GM18519 (cell line): Measurements from ENCODE around the gene PHTF2.

Experiments used
- ATAC-seq: cut with Tn5 transposase; IDR thresholded peaks from one replicate; pipeline ENCODE4 v1.9.1; 2021; ENCODE audit warnings: mild to moderate bottlenecking, moderate library complexity; ENCODE audit not compliant: unreplicated experiment, low FRiP score

PHTF2 gene

DNA sequence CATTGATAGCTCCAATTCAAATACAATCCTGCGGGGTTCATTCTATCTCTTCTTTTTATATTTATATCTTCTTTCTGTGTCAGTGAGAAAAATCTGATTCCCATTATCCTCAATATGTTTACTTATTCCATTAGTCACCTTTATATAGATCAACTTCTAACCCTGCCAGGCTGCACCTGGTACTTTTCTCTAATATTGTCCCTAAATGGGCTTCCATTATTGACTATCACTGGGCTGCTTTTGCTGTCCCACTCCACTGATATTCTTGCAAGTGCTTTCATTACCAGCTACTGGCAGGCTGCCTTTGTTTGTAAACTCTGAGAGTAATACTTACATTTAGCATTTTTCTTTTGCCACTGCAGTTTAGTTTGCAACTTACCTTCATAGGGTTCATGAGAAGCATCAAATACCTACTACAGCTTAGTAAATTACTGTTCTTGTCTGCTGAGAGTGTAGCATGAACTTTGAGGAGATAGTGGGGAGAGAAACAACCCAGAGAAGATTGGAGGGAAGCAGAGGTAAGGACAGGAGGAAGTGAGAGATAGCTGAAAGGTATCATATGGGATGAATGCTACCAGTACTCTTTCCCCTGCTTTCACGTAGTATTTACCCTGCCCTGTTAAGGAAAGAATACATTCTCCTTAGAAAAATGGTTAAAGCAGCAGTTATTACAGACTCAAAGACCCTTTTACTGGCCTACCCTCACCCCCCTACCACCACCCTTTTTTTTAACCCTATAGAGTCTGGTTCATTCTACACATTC lies 119.1 kb downstream of the PHTF2 start:
- ATAC-seq = no peak

DNA sequence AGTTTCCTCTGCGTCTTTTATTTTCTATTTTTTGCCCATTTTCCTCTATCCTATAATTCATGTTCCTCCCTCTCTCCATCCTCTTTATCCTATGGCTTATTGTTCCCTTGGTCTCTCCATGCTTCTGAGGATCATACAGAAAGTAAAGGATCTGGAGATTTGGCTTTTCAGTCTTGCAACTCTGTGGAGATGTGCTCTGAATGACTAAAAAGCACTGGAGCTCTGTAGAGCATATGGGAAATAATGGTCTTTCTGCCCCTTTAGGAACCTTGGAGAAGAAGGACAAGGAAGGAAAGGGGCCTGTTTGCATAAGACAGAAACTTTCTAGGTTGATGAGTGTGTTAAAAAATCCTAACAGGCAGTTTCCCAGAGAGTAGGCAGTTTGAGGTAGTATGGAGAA lies 120.1 kb downstream of the PHTF2 start:
- no peak for ATAC-seq

DNA sequence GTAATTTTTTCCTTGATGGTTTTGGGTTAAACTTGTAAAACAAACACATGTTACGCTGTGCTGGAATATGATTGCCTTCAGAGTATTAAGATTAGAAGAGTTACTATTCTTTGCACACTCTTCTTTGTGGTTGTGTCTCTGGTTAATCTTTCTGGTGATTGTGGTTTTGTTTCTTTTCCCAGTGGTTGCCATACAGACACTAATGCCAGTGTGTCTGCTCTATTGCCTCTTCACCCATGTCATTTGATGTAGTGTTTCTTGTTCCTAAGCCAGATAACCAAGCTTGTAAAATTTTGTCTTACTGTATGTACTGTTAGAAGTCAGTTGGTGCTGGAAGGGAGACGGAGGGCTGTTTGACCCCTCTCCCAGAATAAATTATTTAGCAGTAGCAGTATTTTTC lies 124.8 kb downstream of the PHTF2 start:
- no peak for ATAC-seq

DNA sequence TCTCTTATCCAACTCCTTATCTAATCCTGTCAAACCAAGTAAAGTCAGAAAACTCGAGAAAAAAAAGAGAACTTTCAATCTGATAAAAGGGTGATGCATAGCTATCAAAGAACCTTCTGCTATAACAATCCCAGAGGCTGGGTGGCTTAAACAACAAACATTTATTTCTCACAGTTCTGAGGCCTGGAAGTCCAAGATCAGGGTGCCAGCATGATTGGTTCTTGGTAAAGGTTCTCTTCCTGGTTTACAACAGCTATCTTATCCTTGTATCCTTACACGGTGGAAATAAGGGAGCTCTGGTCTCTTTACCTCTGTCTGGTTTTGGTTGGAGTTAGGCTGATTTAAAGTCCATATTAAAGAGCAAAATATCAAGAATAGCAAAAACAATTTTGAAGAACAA lies 131.9 kb downstream of the PHTF2 start:
- no peak for ATAC-seq

DNA sequence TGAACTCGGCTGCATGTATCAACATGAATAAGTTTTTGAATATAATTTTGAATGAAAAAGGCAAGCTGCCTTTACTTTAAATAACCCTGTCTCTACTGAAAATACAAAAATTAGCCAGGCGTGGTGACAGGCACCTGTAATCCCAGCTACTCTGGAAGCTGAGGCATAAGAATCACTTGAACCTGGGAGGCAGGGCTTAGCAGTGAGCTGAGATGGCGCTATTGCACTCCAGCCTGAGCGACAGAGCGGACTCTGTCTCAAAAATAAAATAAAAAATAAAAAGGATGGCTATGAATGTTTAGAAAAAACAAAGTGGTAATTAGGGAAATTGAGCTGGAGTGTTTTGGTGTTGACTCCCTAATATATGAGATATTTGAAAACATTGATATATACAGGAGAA lies 133.3 kb downstream of the PHTF2 start:
- no peak for ATAC-seq

DNA sequence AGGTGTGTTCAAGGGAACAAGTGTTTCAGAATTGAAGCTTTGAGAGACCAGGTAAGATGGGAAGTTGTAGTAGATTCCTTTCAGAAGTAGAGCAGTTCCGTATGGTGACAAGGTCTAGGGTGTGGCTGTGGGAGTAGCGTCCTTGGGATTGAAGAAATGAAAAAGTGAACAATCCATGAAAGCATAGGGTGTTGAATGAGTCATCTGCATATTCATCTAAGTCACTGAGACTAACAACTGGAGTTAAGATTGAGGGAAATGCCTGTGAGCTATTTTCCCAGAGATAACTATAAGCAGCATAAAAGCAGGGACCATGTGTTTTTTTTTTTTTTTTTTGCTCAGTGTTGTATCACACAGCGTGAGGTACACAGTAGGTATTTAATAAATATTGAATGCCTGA lies 134.8 kb downstream of the PHTF2 start:
- ATAC-seq = no peak

DNA sequence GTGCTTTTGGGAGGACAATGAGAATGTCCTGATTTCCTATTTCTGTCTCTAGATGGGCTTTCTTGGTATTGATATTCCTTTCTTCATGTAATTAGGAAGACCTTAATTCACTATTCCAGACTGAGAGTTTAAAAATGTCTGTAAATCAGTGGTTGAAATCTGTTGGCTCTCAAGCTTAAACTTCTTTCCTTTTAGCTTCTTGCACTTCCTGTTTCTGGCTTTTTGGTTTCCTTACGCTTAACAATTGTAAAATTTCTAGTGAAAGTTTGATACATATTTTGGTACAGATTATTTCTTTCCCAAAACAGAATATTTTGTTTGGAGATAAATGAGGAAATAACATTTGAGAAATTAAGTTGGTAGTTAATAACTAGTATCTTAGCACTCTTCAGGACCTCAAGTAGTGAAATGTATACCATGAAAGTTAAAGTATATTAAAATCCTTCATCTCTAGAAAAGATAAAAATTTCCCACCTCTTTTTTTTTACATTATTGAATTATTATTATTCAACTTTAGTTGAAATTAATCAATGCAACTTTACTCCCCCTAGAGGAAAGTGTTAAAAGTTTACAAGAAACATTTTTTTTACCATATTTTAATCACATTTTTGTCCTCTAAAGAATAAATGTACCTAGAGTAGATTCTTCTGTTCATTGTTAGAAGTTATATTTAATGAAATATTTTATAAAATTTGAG lies 137.2 kb downstream of the PHTF2 start:
- no peak for ATAC-seq

DNA sequence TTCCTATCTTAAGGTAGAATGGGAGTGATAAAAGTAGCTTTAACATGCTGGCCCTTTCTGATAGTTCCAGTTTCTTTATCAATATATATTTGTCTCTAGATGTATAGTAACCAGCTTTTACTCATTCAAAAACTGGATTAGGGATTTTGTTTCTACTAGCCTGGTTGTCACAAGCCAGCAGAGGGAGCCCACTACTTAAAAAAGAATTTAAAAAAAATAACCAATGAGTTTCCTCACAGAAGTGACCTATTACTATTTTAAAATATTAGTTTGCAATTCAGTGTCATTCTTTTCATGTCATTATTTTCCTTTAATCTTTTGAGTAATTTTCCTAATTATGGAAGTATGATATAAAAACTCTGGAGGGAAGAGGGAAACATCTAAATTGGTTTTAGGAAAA lies 142.1 kb downstream of the PHTF2 start:
- ATAC-seq = no peak

DNA sequence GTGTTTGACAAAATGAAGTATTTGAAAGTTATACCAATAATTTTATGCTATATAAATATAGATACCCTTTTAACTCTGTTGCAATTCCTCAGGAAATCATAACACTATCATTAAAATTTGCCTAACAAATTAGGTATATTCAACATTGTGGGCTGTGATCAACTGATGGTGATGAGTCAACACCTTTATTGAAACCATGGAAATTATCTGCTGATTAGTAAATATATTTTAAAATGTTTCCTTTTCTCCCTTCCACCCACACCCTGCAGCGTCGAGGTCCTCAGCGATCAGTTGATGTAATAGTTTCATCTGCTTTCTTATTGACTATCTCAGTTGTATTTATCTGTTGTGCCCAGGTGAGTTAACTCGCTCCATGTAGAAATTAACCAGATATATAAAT lies 143.9 kb downstream of the PHTF2 start:
- ATAC-seq = no peak

DNA sequence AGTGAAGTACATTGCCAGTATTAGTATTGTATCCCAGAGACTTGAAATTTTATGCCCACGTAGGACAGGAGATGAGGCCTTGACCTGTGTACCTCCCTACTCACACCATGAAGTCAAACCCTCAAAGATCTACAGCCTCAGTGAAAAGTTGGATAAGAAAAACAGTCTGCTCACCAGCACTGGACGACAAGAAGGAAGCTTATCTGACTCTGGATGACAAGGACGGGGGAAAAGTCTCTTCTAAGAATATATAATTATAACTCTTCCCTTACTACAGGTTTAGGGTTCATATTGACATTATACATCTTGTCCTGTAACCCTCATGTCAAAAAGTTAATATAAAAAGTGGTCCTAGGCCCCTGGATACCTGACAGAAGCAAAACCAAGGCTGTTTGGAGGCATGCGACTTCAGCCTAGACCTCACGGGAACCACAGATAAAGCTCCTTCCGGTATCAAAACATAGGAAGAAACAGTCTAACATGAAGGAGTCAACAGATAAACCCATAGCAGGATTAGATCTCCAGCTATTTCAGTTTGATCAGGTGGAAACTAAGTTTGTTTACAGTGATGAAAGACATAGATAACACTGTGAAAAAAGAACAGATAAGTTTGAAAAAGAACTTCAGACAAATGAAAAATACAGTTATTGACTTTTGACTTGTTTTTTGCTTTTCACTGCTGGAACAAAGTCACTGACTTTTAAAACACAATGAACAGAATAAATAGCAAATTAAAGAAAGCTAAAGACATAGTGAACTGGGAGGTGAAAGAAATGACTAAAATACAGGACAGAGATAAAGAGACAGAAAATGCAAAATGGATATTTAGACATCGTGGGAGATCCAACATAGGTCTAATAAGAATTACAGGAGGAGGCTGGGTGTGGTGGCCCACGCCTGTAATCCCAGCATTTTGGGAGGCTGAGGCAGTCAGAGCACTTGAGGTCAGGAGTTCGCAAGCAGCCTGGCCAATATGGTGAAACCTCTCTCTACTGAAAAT lies 145.9 kb downstream of the PHTF2 start:
- no peak for ATAC-seq

DNA sequence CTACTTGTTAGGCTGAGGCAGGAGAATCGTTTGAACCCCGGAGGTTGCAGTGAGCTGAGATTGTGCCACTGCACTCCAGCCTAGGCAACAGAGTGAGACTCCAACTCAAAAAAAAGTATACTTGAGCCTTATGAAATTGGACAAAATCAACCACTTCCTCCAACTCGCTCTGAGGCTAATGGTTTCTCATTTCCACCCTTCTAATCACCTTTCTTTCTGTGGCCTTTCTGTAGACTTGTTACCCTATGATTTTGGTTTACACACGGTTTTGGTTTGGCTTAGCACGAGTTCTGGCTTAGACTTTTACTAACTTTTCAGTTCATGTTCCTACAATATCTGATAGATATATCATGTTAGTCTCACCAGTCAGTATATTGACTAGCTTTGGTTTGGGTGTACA lies 152.0 kb downstream of the PHTF2 start:
- no peak for ATAC-seq

DNA sequence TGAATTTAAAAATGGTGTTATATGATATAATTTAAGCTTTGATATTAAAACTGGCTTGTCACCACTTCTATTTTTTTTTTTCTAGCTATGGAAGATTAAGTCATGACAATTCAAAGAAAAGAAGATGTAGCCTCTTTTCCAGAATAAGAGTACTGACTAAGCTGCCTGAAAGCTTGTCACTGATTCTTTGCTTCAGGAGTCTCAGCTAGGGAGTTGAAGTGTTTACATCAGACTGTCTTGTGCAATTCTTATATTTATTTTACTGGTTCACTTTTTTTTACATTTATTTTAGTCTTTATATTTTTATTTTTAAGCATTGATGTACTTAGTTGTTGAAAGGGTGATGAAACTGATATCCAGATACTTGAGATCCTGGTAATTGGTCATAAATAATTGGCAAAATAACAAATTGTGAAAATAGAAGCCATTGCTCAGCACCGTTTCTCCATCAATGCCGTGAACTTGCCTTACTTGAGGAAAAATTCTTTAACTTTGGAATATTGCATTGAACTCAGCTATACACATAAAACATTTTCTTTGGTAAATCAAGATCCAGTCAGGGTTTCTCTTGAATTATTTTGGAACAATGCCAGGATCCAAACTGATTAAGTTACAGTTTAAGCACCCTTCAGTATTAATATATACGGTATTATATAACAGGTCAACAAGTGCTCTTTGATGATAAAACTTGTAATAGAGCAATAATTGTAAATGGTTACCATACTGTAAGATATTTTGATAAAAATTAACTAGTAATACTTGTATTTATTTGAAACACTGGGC lies 156.4 kb downstream of the PHTF2 start:
- ATAC-seq = no peak

DNA sequence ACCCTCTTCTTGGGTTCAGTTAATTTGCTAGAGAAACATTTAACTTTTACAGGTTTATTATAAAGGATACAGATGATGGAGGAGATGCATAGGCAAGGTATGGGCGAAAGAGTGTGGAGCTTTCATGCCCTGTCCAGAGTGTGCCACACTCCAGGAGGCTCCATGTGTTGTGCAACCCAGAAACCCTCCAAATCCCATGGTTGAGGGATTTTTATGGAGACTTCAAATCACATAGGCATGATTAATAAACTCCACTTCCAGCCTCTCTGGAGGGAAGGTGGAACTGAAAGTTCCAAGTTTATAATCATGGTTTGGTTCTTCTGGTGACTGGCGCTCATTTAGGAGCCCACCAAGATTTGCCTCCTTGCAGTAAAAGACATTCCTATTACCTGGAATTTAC lies 159.9 kb downstream of the PHTF2 start:
- ATAC-seq = no peak

DNA sequence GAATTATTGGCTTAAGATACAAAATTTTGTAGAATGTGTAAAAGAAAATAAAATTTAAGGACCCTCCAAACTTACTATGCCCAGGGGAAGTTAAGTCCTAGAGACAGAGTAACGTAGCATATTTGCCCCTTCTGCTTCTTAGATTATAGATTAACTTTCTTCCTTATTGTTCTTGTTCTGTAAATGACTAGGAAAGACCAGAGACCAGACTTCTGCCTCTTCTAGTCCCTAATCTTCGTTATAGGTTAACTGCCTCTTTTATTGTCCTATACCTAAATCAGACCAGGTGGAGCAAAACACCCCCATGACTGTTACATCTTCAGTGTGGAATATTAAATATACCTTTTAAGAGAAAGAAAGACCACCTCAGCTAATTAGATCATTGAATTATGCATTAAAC lies 160.5 kb downstream of the PHTF2 start:
- ATAC-seq = no peak

DNA sequence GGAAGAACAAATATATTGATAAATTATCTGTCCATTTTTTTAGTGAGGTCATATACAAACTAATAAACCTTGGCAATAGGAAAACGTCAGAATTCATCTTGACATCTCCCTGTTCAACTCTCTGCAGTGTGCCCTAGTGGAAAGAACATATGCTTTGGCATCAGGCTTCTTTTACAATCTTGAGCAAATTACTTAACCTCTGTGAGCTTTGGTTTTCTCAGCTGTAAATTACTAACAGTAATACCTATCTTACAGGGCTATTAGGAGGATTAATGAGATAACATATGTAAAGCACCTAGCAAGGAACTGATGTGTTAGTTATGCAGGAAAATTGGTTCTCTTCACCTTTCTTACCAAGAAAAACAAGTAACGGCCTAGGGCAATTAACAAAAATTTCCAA lies 161.8 kb downstream of the PHTF2 start:
- ATAC-seq = no peak

DNA sequence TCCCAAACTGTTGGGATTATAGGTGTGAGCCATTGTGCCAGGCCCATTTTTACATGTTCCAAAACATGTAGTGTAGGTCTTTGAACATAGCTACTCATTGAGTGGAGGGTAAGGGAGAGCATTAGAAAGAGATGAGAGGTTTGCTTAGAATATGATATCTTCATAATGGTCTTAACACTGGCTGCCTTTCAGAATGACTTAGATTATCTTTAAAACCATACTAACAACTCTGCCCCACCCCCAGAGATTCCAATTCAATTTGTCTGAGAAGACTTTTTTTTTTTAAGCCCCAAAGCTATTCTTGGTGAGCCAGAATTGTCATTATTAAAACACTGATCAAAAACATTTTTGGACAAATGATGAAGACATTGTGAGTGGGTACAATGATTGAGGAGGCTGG lies 168.9 kb downstream of the PHTF2 start:
- no peak for ATAC-seq

DNA sequence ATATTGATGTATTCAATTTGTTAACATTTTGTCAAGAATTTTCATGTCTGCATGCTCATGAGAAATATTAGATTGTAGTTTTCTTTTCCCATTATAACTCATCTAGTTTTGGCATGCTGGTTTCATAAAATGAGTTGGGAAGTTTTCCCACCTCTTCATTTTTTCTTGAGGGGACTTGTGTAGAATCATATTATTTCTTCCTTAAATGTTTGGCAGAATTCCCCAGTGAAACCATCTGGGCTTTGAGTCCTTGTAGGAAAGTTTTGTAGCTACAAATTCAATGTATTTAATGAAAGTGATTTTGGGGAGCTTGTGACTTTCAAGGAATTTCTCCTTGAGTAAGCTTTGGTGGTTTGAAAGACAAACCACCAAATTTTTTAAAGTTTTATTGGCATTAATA lies 173.2 kb downstream of the PHTF2 start:
- ATAC-seq = no peak

DNA sequence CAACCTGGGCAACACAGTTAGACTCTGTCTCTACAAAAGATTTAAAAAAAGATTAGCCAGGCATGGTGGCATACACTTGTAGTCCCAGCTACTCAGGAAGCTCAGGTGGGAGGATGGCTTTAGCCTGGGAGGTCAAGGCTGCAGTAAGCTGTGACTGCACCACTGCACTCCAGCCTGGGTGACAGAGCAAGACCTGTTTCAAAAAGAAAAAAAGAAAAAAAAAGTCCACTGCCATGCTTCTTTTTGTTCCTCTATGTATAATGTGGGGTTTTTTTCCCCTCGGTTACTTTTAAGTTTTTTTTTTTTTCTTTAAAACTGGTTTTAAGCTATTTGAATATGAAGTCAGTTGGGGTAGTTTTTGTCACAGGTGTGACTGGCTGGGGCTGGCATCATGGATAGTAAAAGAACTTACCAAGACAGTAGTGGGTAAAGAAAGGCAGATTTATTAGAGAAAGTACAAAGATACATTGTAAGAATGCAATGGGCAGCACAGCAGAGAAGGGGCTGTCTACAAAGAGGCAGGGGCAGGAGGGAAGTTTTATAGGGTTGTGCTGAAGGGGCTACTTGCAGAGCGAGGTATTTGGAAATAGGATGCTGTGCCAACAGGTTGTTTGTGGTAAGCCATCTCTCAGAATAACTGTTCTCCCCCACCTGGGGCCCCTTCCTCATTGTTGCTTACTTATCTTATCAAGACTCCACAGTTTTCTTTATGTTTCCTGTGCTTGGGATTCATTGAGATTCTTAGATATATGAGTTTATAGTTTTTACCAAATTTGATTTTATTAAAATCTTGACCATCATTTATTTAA lies 177.3 kb downstream of the PHTF2 start:
- ATAC-seq = no peak

DNA sequence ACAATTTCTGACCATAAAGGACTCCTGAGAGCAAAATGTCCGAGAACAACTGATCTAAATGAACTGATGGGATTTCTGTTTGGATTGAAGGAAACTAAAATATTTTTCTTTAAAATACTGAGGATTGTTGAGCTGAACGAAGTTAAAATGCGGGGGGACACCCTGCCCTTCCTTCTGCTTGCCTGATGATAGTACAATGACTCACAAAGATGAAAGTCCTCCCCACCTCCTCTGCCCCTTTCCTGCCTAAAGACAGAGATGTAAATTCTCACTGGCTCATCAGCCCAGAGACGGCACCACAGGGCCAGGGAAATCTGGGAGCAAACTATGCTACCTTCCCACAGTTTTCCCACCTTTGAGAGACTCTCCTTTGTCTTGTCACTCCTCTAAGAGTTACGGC lies 180.6 kb downstream of the PHTF2 start:
- no peak for ATAC-seq
